HG03457 (cell line): ENCODE results near the gene PPHLN1.

Experiments
- ATAC-seq: cut with Tn5 transposase; IDR thresholded peaks from one replicate; pipeline ENCODE4 v1.9.1; 2021; ENCODE audit warnings: moderate number of reproducible peaks; ENCODE audit not compliant: unreplicated experiment

PPHLN1 gene

DNA sequence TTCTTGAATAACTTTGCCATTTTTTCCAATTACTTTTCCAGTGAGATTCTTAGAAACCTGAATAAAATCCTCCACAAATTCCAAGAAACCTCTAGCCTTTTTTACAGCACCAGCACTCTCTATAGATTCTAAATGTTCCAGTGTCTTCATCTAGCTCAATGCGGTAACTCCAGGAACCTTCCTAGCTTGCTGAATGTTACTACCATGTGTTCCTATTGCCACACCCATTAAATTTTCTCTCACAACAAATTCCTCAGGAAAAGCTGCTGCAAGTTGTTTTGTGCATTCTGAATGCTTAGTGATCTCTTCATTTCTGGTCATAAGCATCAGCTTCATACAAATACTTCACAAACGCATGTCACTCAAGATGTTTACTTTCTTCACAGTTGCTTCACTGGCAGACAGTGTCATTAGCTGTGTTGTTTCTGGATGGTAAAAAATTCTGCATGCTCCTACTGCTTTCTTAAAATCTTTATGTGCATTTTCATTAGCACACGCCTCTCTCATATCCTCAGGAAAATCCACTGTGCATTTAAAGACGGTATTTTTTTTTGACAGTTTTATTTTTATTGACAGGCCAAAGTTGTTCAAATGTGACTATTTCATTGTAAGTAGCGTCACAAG, 106.7 kb downstream of the PPHLN1 start:
- no peak for ATAC-seq

DNA sequence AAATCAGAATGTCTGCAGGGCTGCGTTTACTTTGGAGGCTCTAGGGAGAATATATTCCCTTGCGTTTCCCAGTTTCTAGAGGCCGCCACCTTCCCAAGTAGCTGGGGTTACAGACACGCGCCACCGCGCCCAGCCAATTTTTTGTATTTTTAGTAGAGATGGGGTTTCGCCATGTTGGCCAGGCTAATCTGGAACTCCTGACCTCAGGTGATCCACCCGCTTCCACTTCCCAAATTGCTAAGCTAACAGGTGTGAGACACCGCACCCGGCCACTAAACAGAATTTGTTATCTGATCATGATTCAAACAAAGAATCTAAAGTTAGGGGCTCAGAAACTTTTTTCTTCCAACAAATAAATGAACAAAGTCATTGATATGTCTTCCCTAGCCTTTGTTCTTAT, 114.6 kb downstream of the PPHLN1 start:
- no peak for ATAC-seq

DNA sequence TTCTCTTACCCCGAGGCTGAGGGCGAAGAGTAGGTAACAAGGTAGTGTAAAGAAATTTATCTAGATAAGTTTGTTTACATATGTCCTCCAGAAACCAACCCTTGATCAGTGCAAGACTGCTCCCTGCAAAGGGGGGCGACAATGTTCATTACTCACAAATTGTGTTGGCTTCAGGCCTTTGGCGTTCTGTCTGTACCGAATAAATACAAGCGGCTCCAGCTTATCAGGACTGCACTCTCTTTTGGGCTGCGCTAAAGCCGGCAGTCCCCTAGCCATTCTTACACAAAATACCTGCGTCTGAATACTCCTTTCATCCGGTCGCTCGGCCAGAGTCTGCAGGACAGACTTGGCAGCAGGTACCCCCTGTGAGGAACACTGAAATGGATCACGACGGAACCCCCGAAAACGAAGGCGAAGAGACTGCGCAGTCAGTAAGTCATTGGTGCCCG, 116.4 kb downstream of the PPHLN1 start:
- no peak for ATAC-seq

DNA sequence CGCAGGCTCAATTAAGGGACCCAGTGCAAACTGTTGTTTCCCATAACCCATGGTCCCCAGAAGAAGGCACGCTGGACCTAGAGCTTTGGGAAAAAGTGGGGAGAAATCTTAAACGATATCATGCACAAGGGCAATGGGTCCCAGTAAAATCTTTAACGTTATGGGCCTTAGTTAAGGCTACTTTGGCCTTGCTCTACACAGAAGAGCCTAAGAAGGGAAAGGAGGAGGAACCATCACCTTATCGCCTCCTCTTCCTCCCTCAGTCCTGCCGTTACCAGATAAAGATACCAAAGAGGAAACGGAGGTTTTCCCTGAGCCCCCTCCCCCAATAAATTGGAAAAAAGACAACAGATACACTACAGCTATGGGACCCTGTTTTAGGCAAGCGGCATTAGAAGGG, 116.9 kb downstream of the PPHLN1 start:
- ATAC-seq, result no peak

DNA sequence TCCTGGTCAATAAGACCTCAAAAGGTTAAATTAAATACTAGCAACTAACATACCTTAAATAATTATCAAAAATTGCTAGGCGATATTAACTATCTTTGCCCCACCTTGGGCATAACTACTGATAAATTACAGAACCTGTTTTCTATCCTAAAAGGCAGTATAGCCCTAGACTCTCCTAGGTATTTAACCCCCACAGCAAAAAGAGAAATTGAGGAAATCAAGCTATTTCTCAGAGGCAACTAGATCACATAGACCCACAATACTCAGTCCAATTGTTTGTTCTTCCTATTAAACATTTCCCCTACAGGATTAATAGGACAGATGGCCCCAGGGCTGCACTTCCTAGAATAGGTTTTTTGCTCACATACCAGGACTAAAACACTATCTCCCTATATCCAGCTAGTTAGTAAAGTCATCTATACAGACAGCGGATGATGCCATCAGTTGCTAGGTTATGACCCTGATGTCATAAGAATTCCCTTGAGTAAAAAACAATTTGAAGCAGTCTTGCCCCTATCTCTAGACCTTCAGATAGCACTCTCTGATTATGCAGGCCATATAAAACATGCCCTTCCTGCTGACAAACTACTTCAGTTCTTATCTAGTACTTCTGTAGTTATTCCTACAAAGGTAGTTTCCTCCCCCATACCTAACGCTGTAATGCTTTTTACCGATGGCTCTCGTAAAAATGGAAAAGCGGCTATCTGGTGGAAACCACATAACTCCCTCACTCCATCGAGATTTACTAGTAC, 118.4 kb downstream of the PPHLN1 start:
- ATAC-seq, result no peak

DNA sequence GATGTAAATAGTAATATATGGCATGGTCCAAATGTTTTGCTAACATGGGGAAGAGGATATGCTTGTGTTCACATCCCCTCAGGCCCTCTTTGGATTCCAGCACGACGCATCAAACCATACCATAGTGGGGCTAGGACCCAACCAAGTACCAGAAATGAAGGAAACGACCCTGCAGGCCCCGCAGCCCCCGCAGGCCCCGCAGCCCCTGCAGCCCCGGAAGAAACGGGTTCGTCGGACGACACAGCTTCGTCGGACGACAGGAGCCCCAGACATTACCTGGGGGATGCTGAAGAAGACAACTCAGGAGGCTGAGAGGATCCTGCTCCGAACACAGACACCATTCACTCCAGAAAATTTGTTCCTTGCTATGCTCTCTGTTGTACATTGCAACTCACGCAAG, 119.9 kb downstream of the PPHLN1 start:
- no peak for ATAC-seq

DNA sequence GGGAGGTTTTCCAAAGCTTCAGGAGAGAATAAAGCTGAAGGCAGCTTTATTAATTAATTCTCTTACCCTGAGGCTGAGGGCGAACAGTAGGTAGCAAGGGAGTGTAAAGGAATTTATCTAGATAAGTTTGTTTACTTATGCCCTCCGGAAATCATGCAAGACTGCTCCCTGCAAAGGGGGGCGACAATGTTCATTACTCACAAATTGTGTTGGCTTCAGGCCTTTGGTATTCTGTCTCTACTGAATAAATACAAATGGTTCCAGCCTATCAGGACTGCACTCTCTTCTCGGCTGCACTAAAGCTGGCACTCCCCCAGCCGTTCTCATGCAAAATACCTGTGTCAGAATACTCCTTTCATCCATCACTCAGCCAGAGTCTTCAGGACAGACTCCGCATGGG, 120.8 kb downstream of the PPHLN1 start:
- ATAC-seq, result no peak

DNA sequence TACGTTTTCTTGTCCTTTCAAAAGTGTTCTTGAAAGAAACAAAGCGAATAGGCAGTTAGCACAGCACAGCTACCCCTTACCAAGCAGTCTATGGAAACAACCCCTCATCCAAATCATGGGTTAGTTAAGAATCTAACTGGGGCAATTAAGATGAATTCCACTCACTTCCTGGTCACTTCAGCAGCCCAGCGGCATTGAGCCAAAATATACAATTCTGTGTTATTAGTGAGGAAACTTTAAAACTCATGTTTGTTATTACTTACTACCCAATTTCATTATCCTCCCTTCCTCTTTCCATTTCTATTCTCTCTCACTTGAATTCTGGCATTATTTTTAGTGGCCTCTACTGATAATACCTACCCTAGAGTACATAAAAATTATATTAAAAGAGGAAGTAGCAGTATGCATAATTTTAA, 121.4 kb downstream of the PPHLN1 start:
- no peak for ATAC-seq

DNA sequence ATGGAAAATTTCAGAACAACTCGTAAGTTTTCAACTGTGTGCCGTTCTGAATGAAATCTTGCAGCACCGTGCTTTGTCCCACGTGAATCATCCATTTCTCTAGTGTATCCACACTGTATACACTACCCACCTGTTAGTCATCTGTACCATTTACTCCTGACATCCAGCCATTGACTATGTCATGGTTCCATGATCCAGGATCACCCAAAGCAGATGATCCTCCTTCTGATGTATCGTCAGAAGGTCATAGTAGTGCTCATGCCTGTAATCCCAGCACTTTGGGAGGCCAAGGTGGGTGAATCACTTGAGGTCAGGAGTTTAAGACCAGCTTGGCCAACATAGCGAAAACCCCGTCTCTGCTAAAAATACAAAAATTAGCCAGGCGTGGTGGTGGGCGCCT, 122.9 kb downstream of the PPHLN1 start:
- no peak for ATAC-seq

DNA sequence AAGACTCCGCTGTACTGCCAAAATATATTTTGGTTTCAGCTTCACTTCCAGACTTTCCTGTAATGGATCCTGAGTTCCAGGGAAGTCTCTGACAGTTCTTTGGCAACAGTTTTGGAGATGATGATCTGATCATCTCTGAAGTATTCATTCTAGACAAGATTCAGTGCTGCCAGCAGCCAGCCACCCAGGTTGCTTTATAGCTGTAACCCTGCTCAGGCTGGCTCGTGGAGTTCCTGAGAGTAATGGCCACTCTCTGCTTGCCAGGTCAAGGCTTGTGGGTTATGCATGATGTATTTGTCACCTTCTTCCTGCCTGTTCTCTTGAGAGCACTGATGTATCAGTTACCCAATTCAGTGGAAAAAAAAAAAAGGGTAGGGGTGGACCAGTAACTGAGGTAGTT, 124.3 kb downstream of the PPHLN1 start:
- no peak for ATAC-seq

DNA sequence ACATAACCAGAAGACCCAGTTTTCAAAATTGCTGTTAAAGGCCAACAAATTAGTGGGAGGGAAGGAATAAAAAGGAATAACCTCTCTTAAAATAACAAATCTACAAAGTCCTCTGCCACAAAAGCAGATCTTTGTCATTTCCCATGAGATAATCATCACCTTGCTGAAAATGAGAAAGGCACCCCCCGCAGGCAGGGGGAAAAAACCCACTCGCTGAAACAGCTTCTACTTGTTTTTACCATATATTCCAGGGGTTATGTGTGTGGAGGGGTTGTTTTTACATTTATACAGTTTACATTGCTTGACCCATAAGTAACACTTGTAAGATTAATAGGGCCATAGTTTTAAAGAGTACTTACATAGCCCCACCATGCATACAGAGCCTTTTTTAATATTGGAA, 132.6 kb downstream of the PPHLN1 start:
- no peak for ATAC-seq

DNA sequence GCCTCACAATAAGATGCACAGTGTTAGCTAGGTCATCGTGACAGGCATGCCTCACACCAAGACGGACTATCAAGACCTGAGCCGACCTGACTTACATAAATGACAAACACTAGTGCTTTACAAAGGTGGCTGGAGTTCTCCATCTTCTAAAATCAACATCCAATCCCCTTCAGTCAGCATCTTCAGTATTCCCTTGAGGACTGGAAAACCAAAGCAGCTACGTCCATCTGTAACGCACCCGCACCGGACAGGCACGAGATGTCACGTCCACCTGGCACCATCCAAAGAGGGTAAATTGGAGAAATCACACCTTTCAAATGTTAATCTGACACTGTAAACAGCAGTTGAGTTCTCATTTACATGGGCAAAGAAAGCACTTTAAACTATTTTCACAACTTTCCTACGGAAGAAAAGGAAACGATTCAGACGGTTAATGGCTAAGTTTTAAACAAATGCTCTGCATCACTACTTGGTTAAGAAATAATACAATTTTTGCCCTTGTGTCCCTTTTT, 133.4 kb downstream of the PPHLN1 start:
- no peak for ATAC-seq

DNA sequence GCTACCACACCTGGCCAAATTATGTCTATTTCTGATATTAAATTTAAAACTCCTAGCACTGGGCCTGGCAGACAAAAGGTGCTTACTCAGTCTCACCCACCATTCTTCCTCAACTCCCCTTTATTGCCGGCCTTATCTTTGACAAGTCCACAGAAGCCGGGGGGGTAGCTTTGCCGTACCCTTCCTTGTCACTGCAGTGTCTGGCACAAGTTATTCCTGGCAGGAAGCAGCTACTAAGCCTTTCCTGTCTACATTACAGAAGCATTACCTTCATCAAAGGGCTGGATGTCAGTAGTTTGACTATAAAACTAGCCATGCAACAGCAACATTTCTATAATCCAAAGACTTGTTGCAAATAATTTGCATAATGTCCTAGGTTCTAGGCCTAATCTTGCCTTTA, 136.5 kb downstream of the PPHLN1 start:
- ATAC-seq, result no peak

DNA sequence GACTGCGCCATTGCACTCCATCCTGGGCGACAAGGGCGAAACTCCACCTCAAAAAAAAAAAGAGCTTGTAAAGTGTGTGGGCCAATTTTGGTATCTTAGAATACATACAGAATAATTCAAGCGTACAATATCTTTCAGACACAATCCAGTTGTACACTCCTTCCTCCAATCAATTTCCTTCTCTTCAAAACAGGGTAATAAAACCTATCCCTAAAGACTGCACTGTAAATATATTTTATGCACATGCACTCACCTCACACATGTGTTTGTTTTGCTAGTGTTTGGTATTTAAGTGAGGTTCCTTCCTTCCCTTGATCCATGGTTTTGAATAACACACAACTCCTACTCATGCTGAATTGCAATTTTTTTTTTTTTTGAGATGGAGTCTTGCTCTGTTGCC, 137.7 kb downstream of the PPHLN1 start:
- ATAC-seq, result no peak

DNA sequence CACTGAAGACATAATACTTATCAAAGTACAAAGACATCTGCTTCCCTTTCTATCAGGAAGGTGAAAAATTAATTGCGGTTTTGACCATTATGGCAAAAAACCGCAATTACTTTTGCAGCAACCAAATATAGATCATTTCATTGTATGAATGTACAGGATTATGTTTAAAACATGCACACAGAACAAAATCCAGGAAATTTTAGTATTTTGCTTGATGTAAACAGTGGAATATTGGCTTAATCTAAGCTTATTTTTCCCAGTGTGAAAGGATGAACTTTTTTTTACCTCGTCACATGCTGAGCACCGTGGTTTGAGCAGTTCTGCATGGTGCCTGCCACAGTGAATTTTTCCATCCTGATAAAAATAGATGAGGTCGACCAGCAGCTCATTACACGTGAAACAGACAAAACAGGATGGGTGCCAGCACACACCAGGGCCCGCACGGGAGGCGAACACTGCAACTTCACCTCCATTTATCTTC, 142.4 kb downstream of the PPHLN1 start:
- peak; percentile 26 for ATAC-seq

DNA sequence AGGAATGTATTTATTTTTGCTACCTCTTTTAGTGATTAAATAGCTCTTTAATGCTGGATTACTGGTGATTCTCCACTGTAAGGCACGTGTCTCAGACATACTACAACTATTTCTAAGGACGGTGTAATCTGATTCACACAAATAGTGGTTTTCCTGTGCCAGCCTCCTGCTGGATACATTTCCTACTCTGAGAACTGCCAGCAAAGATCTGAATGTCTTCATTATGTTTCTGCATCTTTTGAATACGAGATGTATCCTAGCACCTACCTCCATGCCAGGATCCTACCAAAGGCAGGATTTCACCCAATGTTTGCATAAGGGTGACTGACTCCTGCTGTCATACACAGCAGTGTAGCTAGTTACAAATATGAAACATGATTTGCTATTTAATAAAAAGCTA, 143.0 kb downstream of the PPHLN1 start:
- ATAC-seq, result no peak

DNA sequence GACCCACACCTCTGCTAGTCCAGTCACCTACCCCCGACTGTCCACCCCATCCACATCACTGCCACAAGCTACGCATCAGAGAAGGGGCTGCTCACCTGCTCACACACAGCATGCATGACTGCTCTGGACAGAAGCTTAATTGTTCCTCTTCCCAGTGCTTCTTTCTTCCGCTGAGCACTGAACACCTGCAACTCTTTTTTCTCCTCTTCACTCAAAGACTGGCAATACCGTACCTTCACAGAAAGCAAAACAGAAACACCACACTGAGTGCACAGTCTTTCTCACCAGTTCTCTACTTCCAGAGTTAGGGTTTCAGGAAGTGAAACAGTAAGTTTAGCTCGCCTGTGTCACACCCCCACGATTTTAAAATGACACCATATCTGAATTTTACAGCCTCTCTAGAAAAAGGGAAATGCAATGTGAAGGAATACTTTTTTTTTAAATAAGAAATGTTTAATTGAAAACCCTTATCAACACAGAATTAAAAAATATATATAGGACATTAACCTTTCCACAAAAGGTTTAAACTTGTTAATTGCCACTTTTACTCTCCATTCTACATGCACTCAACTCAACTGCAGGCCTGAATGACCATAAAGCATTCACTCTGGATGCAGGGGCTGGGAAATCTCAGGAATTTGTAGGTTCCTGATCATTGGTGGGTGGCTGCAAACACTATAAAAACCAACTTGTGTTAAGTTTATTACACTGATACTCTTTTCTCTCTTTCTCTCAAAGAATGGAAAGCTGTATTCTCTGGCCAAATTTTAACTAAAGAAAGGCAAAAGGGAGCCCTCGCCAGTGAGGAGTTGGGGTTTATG, 143.6 kb downstream of the PPHLN1 start:
- peak; percentile 96 for ATAC-seq

DNA sequence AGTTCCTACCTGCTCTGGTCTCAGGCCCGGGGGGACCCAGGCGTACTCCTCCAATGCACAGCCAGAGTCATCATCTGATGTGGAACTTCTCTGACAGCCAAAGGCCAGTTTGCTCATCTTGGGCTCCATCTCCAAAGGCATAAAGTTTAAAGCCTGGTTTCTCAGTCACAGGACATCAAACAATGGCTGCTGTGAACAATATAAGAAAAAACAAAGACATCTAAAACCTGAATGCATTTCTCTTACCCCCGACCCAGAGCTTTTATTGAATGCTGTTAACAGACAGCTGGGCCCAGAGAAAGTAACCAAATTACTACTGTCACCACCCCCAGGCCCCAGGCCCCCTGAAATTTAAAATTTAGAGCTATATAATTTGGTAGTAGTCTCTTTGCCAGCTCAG, 146.4 kb downstream of the PPHLN1 start:
- no peak for ATAC-seq

DNA sequence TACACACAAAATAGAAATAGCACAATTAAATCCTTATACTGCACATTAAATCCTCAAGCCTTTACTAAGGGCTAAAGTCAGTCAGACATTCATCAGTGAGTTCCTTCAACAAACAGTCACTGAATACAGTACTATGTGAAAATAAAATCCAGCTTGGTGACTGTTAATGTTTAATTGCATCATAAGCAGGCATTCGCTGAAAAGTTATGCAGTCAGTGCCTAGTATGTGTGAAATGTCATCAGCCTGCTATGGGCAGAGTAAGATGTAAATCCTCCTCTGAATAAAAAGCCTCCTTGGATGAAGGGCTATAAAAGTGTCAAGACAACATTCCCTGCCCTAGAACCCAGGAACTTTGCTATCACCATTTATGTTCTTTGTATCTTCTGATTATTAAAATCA, 147.2 kb downstream of the PPHLN1 start:
- no peak for ATAC-seq

DNA sequence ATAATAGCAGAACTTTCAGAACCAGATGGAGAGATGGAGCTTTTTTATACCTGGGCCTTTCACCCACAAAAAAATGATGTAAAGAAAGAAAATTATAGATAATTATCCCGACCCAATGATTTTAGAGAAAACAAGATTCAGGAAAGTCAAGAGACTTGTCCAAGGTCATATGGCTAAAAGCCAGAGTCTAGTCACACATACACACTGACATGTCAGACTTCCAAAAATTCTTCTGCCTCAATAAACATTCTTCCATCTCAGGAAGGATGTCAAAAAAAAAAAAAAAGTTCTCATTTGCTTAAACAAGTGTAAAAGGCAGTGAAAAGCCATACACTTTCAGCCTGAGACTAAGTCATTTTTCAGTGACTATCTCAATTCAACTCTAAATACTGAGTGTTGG, 147.6 kb downstream of the PPHLN1 start:
- no peak for ATAC-seq

DNA sequence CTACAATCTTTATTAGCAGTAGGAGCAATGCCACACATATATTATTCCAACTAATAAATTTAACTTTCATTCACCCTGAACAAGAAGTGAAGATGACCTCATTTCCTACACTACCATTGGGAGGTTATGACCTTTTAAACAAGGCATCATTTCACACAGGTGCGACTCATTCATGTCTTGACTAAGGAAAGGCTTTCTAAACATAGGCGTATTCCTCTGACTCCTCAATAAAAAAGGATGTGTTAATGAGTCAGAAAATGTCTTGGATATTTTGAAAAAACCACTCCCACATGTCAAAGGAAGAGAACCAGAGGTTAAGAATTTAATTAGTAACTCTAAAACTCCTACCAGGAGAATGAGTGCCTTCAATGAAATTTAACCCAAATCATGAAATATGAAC, 148.4 kb downstream of the PPHLN1 start:
- no peak for ATAC-seq

DNA sequence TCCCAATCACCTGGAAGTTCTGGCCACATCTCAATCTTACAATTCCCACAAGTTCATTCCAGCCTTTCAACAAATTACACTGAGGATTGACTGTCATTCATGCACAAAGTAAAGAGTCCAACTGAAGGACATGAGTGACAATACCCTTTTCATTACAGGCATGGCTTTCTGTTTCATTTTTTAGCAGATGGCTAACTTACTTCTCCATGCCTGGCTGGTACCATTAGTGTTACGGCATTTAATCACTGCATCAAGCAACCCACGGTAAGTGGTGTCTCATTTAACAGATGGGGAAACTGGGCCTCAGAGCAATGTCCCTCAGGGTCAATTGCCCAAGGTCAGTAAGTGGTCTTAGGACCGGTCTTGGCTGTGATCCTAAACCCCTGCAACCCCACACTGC, 149.1 kb downstream of the PPHLN1 start:
- no peak for ATAC-seq
